Caco-2 (cell line): Measurements from ENCODE around the gene OSBPL10. TPM values are rescaled to one million over a fixed set of nuclear protein-coding genes. Genes with fewer than 3 reads are reported as not detected.
A peak's percentile ranks its signal among the peaks of the same experiment; 100 is the strongest.

Experiments
- BruUV-seq: library from RNA; stranded (reverse); fragments of 400-500 nt; replicated peaks from 2 replicates; lab custom pipeline; 2021; lab: Mats Ljungman, UMichigan
- CTCF ChIA-PET: fragments of 300-600 bp; sonication (Branson Sonifier 250); formaldehyde crosslinking; loops from one replicate; lab custom pipeline; 2022; ENCODE audit warnings: antibody characterized with exemption; lab: Charles Lee
- POLR2A ChIA-PET: fragments of 300-600 bp; sonication (Branson Sonifier 250); formaldehyde crosslinking; loops from one replicate; lab custom pipeline; 2022; ENCODE audit warnings: antibody characterized with exemption; lab: Charles Lee
- DNase-seq, 2 experiments: peaks; one replicate each; pipeline versions ENCODE4 v3.0.0 to v3.0.0-alpha.2; 2020 to 2022
- H3K27me3 ChIP-seq: replicated peaks from 2 replicates; pipeline ENCODE4 v1.6.0; 2011; ENCODE audit warnings: low read length; ENCODE audit not compliant: control insufficient read depth, insufficient read depth
- H3K36me3 ChIP-seq: 2 replicates; pipeline ENCODE4 v1.5.1; 2011; ENCODE audit warnings: low read length; ENCODE audit not compliant: control insufficient read depth, insufficient read depth
- H3K4me1 ChIP-seq: fragments of 250-450 bp; sonication (Bioruptor Pico); 2 replicates; pipeline ENCODE4 v1.5.1; 2020; ENCODE audit warnings: mild to moderate bottlenecking
- H3K4me3 ChIP-seq: 2 replicates; pipeline ENCODE4 v1.5.1; 2011; ENCODE audit warnings: low read depth, mild to moderate bottlenecking, control low read depth, low read length
- H3K9me3 ChIP-seq: fragments of 250-450 bp; sonication (Bioruptor Pico); 2 replicates; pipeline ENCODE4 v1.5.1; 2020; ENCODE audit warnings: mild to moderate bottlenecking, moderate library complexity
- H3K27ac Mint-ChIP-seq: one replicate; pipeline ENCODE4 v1.8.0; 2022; ENCODE audit warnings: mixed read lengths; ENCODE audit not compliant: unreplicated experiment
- H3K27me3 Mint-ChIP-seq: one replicate; pipeline ENCODE4 v1.8.0; 2022; ENCODE audit warnings: mixed read lengths; ENCODE audit not compliant: insufficient read depth, unreplicated experiment
- H3K36me3 Mint-ChIP-seq: one replicate; pipeline ENCODE4 v1.8.0; 2022; ENCODE audit warnings: mild to moderate bottlenecking, mixed read lengths; ENCODE audit not compliant: insufficient read depth, unreplicated experiment
- H3K4me1 Mint-ChIP-seq: one replicate; pipeline ENCODE4 v1.8.0; 2022; ENCODE audit warnings: low read depth, mixed read lengths; ENCODE audit not compliant: unreplicated experiment
- H3K4me3 Mint-ChIP-seq: one replicate; pipeline ENCODE4 v1.8.0; 2022; ENCODE audit warnings: mild to moderate bottlenecking, moderate library complexity, mixed read lengths; ENCODE audit not compliant: unreplicated experiment
- H3K9me3 Mint-ChIP-seq: one replicate; pipeline ENCODE4 v1.8.0; 2022; ENCODE audit warnings: mixed read lengths; ENCODE audit not compliant: unreplicated experiment
- CTCF ChIP-seq, 2 experiments: fragments of 200-600 bp in 1 of 2; IDR thresholded peaks; 1 replicate in 1 of 2; 2 replicates in 1 of 2; pipeline versions ENCODE4 v1.5.1 to v1.8.0; 2011 to 2022; ENCODE audit warnings: antibody characterized with exemption in 1 of 2, control low read depth in 1 of 2, inconsistent platforms in 1 of 2, low read depth in 1 of 2, low read length in 1 of 2, mild to moderate bottlenecking in 1 of 2, moderate library complexity in 1 of 2; ENCODE audit not compliant: insufficient read depth in 1 of 2, severe bottlenecking in 1 of 2, unreplicated experiment in 1 of 2
- intact Hi-C: fragments of 100-400 bp; cut with micrococcal nuclease; formaldehyde crosslinking; loops from one replicate; pipeline ENCODE4 v1.10.0; 2022; ENCODE audit not compliant: unreplicated experiment
- total RNA-seq: library from RNA; stranded (reverse); gene quantifications from 2 replicates; pipeline ENCODE4 v1.2.3, GENCODE V29; 2022

Gene OSBPL10
- total RNA-seq, 1 experiment from 2014 or later, result 71.2 TPM

- Mint-ChIP-seq H3K27ac (peak overlapping the region; percentile 20), H3K36me3 (peaks cover 12% of the 10 kb centered on the region), H3K9me3 (peaks cover 10% of the 10 kb centered on the region), H3K4me1 (peaks cover 51% of the 10 kb centered on the region), H3K4me3 (no peak overlapping the region), H3K27me3 (no peaks in the 10 kb centered on the region)
- intact Hi-C loops, result no loop called here
- no peaks in the 10 kb centered on the region for H3K27me3 ChIP-seq
- no peaks in the 10 kb centered on the region for H3K36me3 ChIP-seq
- CTCF ChIA-PET, result no interaction called here
- H3K9me3 ChIP-seq, result no peaks in the 10 kb centered on the region
- BruUV-seq, result no TSS peak
- no peak for TF ChIP-seq CTCF (IDR thresholded peaks at IDR 0.05; ENCODE audit: insufficient read depth in 1 of 2, low read depth in 1 of 2, low read length in 1 of 2, severe bottlenecking in 1 of 2, unreplicated experiment in 1 of 2)
- H3K4me1 ChIP-seq, result peaks cover 67% of the 10 kb centered on the region
- POLR2A ChIA-PET, result no interaction called here
- DNase-seq, result no peak
- H3K4me3 ChIP-seq, result no peak overlapping the region
Observed at GRCh38 chr3:31974471-31974870, 6.6 kb downstream of the OSBPL10 start.

GRCh38 chr3:31973837-31974236 is 7.2 kb downstream of the OSBPL10 start:
- intact Hi-C loops, result no loop called here
- H3K9me3 ChIP-seq, result no peaks in the 10 kb centered on the region
- BruUV-seq, result no TSS peak
- H3K9me3 Mint-ChIP-seq, result peaks cover 10% of the 10 kb centered on the region
- ChIA-PET CTCF (no interaction called here), POLR2A (no interaction called here)
- peaks cover 8% of the 10 kb centered on the region for H3K36me3 Mint-ChIP-seq
- H3K27me3 Mint-ChIP-seq, result no peaks in the 10 kb centered on the region
- H3K4me1 ChIP-seq, result peaks cover 66% of the 10 kb centered on the region
- no peak overlapping the region for H3K27ac Mint-ChIP-seq
- H3K27me3 ChIP-seq, result no peaks in the 10 kb centered on the region
- H3K36me3 ChIP-seq, result no peaks in the 10 kb centered on the region
- no peak overlapping the region for H3K4me3 ChIP-seq
- no peak for DNase-seq
- peaks cover 53% of the 10 kb centered on the region for H3K4me1 Mint-ChIP-seq
- no peak overlapping the region for H3K4me3 Mint-ChIP-seq
- no peak for TF ChIP-seq CTCF (IDR thresholded peaks at IDR 0.05; ENCODE audit: insufficient read depth in 1 of 2, low read depth in 1 of 2, low read length in 1 of 2, severe bottlenecking in 1 of 2, unreplicated experiment in 1 of 2)

- no peak for TF ChIP-seq CTCF (IDR thresholded peaks at IDR 0.05; ENCODE audit: insufficient read depth in 1 of 2, low read depth in 1 of 2, low read length in 1 of 2, severe bottlenecking in 1 of 2, unreplicated experiment in 1 of 2)
- Histone ChIP-seq H3K36me3 (no peaks in the 10 kb centered on the region), H3K4me3 (no peak overlapping the region), H3K27me3 (no peaks in the 10 kb centered on the region), H3K4me1 (peaks cover 62% of the 10 kb centered on the region), H3K9me3 (no peaks in the 10 kb centered on the region)
- no peak for DNase-seq
- no peak overlapping the region for H3K4me3 Mint-ChIP-seq
- no peaks in the 10 kb centered on the region for H3K27me3 Mint-ChIP-seq
- peaks cover 10% of the 10 kb centered on the region for H3K9me3 Mint-ChIP-seq
- BruUV-seq, result no TSS peak
- peak overlapping the region; percentile 69 for H3K27ac Mint-ChIP-seq
- intact Hi-C loops, result no loop called here
- H3K4me1 Mint-ChIP-seq, result peaks cover 60% of the 10 kb centered on the region
- ChIA-PET CTCF (no interaction called here), POLR2A (no interaction called here)
- H3K36me3 Mint-ChIP-seq, result peaks cover 8% of the 10 kb centered on the region
Observed at GRCh38 chr3:31973081-31973480, 8.0 kb downstream of the OSBPL10 start.
